ENCODE data around the gene FCRL4. TPM values are rescaled to one million over a fixed set of nuclear protein-coding genes. Genes with fewer than 3 reads are reported as not detected.

Gene FCRL4
- total RNA-seq, 2 experiments from 2014 or later, result not detected

Other genes starting within 250 kb of the FCRL4 start
- 64.6 and 73.5 TPM in 2 replicates for gene FCRL5, start 45.6 kb downstream of the FCRL4 start, total RNA-seq (2014; rRNA removed; shearing (Covaris generic))
- gene FCRL5, start 45.6 kb downstream of the FCRL4 start, total RNA-seq (2022), result 44.8 and 57.4 TPM in 2 replicates
- gene FCRL3, start 102.7 kb upstream of the FCRL4 start, total RNA-seq (2014; rRNA removed; shearing (Covaris generic)), result 0.77 and 0.88 TPM in 2 replicates
- 0.99 and 1.1 TPM in 2 replicates for gene FCRL3, start 102.7 kb upstream of the FCRL4 start, total RNA-seq (2022)
- 9.5 and 11.5 TPM in 2 replicates for gene FCRL2, start 179.0 kb upstream of the FCRL4 start, total RNA-seq (2014; rRNA removed; shearing (Covaris generic))
- 6.6 and 8.1 TPM in 2 replicates for gene FCRL2, start 179.0 kb upstream of the FCRL4 start, total RNA-seq (2022)
- 42.5 and 62.8 TPM in 2 replicates for gene FCRL1, start 222.0 kb upstream of the FCRL4 start, total RNA-seq (2014; rRNA removed; shearing (Covaris generic))
- gene FCRL1, start 222.0 kb upstream of the FCRL4 start, total RNA-seq (2022), result 72.6 and 98.3 TPM in 2 replicates
- not detected in 2 replicates for gene CD5L, start 243.7 kb upstream of the FCRL4 start, total RNA-seq (2014; rRNA removed; shearing (Covaris generic))
- gene CD5L, start 243.7 kb upstream of the FCRL4 start, total RNA-seq (2022), result not detected in 2 replicates

Data from OCI-LY7 (cell line).